Small intestine (tissue), 7 donors: ENCODE measurements around the gene SYMPK. TPM values are rescaled to one million over a fixed set of nuclear protein-coding genes. Genes with fewer than 3 reads are reported as not detected.

ENCODE experiments used
- DNase-seq, 2 donors: peaks; one replicate each; pipeline versions ENCODE4 v3.0.0 to v3.0.0-alpha.2; 2013
- FAIRE-seq: peaks from 2 replicates; lab custom pipeline; 2012; peaks lifted over from hg19 to GRCh38; lab: Jason Lieb, UNC
- H3K27ac ChIP-seq, 3 donors: one replicate each; pipeline ENCODE4 v1.5.1; 2013; ENCODE audit warnings: low read length in 2 of 3, mild to moderate bottlenecking in 2 of 3, control low read depth in 1 of 3, inconsistent platforms in 1 of 3, low read depth in 1 of 3, moderate library complexity in 1 of 3
- H3K27me3 ChIP-seq, 3 donors: one replicate each; pipeline ENCODE4 v1.6.1; 2013; ENCODE audit warnings: low read length in 3 of 3, inconsistent platforms in 1 of 3; ENCODE audit not compliant: control insufficient read depth in 3 of 3, insufficient read depth in 3 of 3
- H3K36me3 ChIP-seq, 3 donors: one replicate each; pipeline ENCODE4 v1.6.1; 2013; ENCODE audit warnings: low read length in 3 of 3, inconsistent platforms in 1 of 3, low read depth in 1 of 3, mild to moderate bottlenecking in 1 of 3, moderate library complexity in 1 of 3; ENCODE audit not compliant: control insufficient read depth in 3 of 3, insufficient read depth in 2 of 3
- H3K4me1 ChIP-seq, 3 donors: one replicate each; pipeline ENCODE4 v1.6.1; 2013; ENCODE audit warnings: low read length in 2 of 3, inconsistent platforms in 1 of 3, low read depth in 1 of 3, mild to moderate bottlenecking in 1 of 3, moderate library complexity in 1 of 3; ENCODE audit not compliant: control insufficient read depth in 3 of 3, insufficient read depth in 2 of 3
- H3K4me3 ChIP-seq, 3 donors: one replicate each; pipeline ENCODE4 v1.5.1; 2013; ENCODE audit warnings: low read length in 3 of 3, control low read depth in 1 of 3, inconsistent platforms in 1 of 3, low read depth in 1 of 3, mild to moderate bottlenecking in 1 of 3, moderate library complexity in 1 of 3
- H3K9me3 ChIP-seq, 2 donors: one replicate each; pipeline ENCODE4 v1.6.1; 2013; ENCODE audit warnings: low read depth in 1 of 2, low read length in 1 of 2; ENCODE audit not compliant: control insufficient read depth in 2 of 2, insufficient read depth in 1 of 2
- WGBS, 3 donors: extraction: QIAGEN DNeasy Blood & Tissue Kit; methylation state at CpG; one replicate each; pipeline ENCODE4 v1.1.7; 2013; 5-methylcytosine and 5-hydroxymethylcytosine counted together
- polyA plus RNA-seq, 4 donors: library from polyadenylated mRNA; stranded (reverse) in 3 of 4; unstranded in 1 of 4; fragments of 200-250 nt in 3 of 4; fragments of 120-200 nt in 1 of 4; gene quantifications; one replicate each; pipeline versions ENCODE4 v1.2.1 to v1.2.3, GENCODE V29; 2013
- donor health status: healthy with polysubstance abuse.
- donor health status: control.
- donor health status: control.
- donor health status: Bipolar disorder and iron deficiency.
- donor health status: healthy.

The SYMPK gene
- polyA plus RNA-seq, 4 donors = 64.8 to 106 (median 72.4) TPM

DNA sequence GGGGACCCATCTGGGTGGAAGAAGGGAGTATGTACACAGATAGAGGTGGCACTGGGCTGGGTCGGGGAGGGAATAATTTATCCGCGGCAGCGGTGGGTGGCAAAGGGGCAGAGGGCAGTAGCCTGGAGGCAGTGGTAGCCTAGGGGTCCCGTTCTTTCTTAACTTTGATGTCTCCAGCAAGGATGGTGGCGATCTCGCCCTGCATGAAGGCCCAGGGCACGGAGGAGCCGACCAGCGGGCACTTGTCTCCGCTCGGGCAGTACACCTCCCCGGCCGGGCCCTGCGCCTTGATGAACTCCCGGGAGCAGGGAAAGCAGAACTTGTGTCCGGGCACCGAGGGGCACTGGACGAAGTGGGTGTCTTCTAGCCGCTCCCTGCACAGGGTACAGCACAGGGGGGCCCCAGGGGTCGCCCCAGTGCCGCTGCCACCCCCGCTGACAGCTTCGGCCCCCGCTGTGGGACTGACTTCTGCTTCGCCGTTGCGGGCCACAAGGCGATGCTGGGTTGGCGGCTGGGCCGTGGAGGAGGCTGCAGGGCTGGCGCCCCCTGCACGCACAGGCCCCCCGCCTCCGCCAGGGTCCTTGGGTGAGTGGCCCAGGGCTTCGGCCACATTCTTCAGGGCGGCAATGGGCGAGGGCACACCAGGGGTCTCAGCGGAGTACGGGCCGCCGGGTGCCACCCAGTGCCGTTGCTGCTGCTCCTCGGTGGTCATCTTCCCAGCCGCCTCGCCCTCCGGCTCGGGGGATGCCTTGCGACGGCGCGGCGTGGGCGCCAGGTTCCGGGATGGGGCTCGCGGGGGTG, 21.1 kb upstream of the SYMPK start:
- Histone ChIP-seq H3K4me3 (peak overlapping the region in 2 of 3 donors; percentile 32 to 71), H3K4me1 (peaks cover 2 to 48% (median 6%) of the 10 kb centered on the region in 3 donors), H3K9me3 (no peaks in the 10 kb centered on the region), H3K27ac (no peak overlapping the region), H3K27me3 (no peaks in the 10 kb centered on the region), H3K36me3 (peaks cover 0 to 17% (median 3%) of the 10 kb centered on the region in 3 donors)
- DNase-seq (no peak), FAIRE-seq (no peak)
- 53 to 81% (median 61%) methylated on average over 49 to 57 of the region's 57 CpGs for WGBS, 3 donors

DNA sequence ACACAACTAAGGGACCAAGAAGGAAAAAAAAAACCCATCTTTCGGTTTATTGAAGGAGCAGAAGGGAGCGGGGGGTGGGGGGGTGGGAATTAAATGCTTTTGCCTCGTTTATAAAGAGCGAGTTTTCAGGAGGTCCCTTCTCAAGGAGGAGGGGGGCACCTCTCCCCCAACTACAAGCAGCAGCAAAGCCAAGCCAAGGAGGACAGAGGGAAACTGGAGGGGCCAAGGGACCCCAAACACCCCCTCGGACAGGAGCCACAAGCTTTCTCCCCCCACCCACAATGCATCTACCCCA, 20.6 kb upstream of the SYMPK start:
- 2 to 21% (median 14%) methylated on average over 3 to 5 of the region's 5 CpGs for WGBS, 3 donors
- Histone ChIP-seq H3K27me3 (no peaks in the 10 kb centered on the region), H3K27ac (no peak overlapping the region), H3K4me1 (peaks cover 2 to 52% (median 6%) of the 10 kb centered on the region in 3 donors), H3K4me3 (peak overlapping the region in 2 of 3 donors; percentile 32 to 71), H3K9me3 (no peaks in the 10 kb centered on the region), H3K36me3 (peaks cover 0 to 16% (median 3%) of the 10 kb centered on the region in 3 donors)
- FAIRE-seq = no peak
- no peak for DNase-seq

DNA sequence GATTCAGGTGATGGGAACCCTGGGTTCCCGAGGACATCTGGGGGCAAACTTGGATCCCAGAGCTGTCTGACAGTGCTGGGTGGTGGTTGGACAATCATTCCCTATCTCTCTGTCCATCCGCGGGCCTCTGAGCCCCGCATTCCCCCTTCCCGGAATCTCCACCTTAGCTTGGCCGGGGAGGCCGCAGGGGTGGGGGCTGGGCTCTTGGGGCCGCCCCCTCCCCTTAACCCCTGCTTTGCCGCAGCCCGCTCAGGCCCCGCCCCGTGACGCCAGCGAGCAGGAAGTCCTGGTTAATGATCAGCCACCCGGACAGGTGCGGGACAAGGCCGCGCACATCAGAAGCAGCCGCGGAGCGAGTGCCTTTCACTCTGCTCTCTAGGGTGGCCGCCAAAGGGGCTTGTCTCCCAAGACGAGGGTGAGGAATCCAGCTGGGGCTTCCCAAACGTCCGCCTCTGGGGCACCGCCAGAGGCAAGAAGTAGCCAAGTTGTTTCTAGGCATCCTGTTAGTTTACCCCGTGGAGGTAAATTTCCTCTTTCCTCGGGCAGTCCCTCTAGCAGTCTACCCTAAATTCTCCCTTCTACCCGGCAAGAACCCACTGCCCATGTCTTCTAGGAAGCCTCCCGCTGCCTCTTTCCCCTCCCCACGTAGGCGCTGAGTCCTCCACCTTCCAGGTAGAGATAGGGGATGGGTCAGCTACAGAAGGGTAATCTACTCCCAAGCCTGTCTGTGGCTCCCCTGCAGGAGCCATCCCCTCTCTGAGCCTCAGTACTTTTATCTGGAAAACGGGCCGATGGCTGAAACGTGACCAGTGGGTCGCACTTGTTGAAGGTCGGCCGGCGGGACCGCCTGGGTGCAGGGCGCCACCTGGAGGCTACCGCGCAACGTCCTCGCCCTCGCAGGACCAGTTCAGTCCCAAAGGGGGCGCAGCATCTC, 20.0 kb upstream of the SYMPK start:
- FAIRE-seq (no peak), DNase-seq (peak; percentile 91 to 98)
- Histone ChIP-seq H3K4me1 (peaks cover 2 to 59% (median 6%) of the 10 kb centered on the region in 3 donors), H3K4me3 (peak overlapping the region in 2 of 3 donors; percentile 47 to 59), H3K27ac (peak overlapping the region; percentile 85 to 98 (median 94)), H3K27me3 (no peaks in the 10 kb centered on the region), H3K9me3 (no peaks in the 10 kb centered on the region), H3K36me3 (peaks cover 0 to 16% (median 3%) of the 10 kb centered on the region in 3 donors)
- 6 to 15% (median 13%) methylated on average over 43 to 47 of the region's 47 CpGs for WGBS, 3 donors

DNA sequence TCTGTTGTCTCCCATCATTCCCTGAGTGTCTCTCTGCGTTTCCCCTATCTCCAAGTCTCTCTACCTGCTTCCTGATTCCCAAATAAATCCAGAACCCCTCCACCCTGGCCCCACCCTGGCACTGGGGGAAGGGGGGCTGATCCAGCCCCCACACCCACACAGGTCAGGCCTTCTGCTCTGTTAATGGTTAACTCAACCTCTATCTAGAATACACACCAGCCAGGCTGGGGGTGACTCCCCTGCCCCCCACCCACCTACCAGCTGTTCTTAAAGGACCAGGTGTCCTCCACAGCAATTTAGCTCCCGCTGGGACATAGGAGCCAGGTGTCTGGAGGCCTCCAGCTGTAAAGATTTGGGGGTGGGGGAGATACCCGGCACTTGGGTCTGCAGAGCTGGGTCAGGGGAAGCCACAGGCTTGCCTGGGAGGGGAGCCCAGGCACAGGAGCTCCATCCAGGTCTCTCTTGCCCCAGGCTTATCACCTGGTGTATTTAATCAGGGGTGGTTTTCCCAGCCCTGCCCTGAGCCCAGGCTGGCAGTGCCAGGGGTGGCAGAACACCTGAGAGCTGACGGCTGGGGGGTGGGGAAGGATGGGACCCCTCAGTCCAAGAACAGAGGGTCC, 19.1 kb upstream of the SYMPK start:
- FAIRE-seq (no peak), DNase-seq (peak; percentile 76 to 94)
- Histone ChIP-seq H3K4me1 (peaks cover 2 to 64% (median 8%) of the 10 kb centered on the region in 3 donors), H3K36me3 (peaks cover 0 to 16% (median 4%) of the 10 kb centered on the region in 3 donors), H3K4me3 (peak overlapping the region in 2 of 3 donors; percentile 47 to 59), H3K9me3 (no peaks in the 10 kb centered on the region), H3K27ac (peak overlapping the region; percentile 52 to 94 (median 81)), H3K27me3 (no peaks in the 10 kb centered on the region)
- 9 to 39% (median 30%) methylated on average over 4 of the region's 4 CpGs for WGBS, 3 donors

DNA sequence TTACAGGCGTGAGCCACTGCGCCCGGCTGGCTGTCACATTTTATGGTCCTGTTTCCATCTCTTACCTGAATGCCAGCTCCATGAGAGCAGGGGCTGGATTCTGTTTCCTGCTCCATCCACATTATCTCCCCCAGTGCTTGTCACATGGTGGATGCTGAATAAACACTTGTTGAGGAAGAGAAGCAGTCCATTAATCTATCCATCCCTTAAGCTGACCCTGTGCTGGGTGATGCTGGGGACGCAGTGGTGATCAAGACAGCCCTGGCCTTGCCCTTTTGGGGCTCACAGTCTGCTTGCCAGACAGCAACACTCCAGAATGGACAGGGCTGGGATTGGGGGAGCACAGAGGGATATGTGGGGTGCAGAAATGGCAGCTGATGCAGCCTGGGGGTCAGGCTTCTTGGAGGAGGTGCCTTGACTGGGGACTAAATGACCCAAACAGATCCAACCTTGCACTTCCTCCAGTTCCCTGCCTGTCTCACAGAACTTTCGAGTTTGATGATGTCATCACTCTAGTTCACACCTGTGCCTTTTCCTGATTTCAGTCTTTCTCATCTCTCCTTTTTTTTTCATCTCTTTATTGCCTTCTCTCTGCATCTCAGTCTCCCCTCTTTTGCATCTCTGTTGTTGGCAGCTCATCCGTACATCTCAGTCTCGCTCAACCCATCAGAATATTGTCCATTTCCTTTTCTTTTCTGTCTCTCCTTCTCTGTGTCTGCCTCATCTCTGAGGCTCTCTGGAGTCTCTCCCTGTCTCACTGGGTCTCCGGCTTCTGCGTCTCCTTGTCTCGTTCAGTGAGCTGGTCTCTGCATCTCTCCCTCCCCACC, 18.3 kb upstream of the SYMPK start:
- DNase-seq = peak; percentile 36 to 71
- H3K4me3 ChIP-seq = no peak overlapping the region
- WGBS, 3 donors = 18 to 53% (median 32%) methylated on average over 10 of the region's 10 CpGs

DNA sequence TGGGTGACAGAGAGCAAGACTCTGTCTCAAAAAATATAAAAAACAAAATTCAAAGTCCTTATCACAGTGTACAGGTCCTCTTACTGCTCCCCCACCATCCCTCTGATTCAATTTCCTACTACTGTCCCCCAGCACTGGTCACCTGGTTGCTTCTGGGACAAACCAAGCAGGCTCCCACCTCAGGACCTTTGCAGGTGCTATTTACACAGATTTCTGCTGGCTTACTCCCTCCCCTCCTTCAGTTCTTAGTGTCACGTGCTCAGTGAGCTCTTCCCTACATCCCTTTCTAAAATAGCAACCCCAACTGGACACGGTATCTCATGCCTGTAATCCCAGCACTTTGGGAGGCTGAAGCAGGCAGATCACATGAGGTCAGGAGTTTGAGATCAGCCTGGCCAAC, 17.0 kb upstream of the SYMPK start:
- Histone ChIP-seq H3K4me1 (peaks cover 2 to 71% (median 9%) of the 10 kb centered on the region in 3 donors), H3K36me3 (peaks cover 0 to 14% (median 4%) of the 10 kb centered on the region in 3 donors), H3K27ac (no peak overlapping the region), H3K9me3 (no peaks in the 10 kb centered on the region), H3K27me3 (no peaks in the 10 kb centered on the region), H3K4me3 (no peak overlapping the region)
- WGBS, 3 donors = 68 to 80% (median 75%) methylated on average over 2 of the region's 2 CpGs
- FAIRE-seq = no peak
- DNase-seq = no peak

More for the DNA sequence above, 18.3 kb upstream of the SYMPK start:
- Histone ChIP-seq H3K36me3 (peaks cover 0 to 16% (median 4%) of the 10 kb centered on the region in 3 donors), H3K4me1 (peaks cover 2 to 70% (median 10%) of the 10 kb centered on the region in 3 donors), H3K9me3 (no peaks in the 10 kb centered on the region), H3K27ac (peak overlapping the region; percentile 21 to 94 (median 81)), H3K27me3 (no peaks in the 10 kb centered on the region)
- no peak for FAIRE-seq

DNA sequence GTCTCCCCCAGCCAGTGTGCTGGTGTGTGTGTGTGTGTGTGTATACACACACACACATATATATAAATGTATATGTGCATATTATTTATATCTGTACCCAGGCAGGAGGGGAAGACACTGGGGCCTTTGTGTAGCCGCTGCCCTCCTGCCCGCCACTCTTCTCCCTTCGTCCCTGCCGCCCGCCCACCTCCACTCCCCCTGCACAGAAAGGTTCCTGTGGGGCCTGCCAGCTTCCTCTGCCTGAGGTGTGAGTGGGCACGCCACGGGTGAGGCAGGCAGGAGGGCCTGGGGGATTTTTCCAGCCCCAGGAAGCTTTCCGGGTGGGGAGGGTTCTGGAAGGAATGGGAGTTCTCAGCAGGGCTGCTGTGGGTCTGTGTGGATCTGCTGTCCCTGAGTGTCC, 16.1 kb upstream of the SYMPK start:
- Histone ChIP-seq H3K4me3 (no peak overlapping the region), H3K9me3 (no peaks in the 10 kb centered on the region), H3K27ac (peak overlapping the region in 1 of 3 donors; percentile 70), H3K4me1 (peaks cover 2 to 69% (median 6%) of the 10 kb centered on the region in 3 donors), H3K36me3 (peaks cover 0 to 5% (median 2%) of the 10 kb centered on the region in 3 donors), H3K27me3 (no peaks in the 10 kb centered on the region)
- FAIRE-seq = no peak
- DNase-seq = no peak
- WGBS, 3 donors = 67 to 80% (median 70%) methylated on average over 8 of the region's 8 CpGs
